ENCODE measurements around the gene FIBIN. TPM values are rescaled to one million over a fixed set of nuclear protein-coding genes. Genes with fewer than 3 reads are reported as not detected.

The FIBIN gene
- 2.6 and 4.9 TPM in 2 replicates for total RNA-seq (2014; rRNA removed; shearing (Covaris generic))

GRCh38 chr11:26993965-26994457 lies at the start of gene FIBIN:
TSS of gene FIBIN (plus strand) at chr11:26994112. CDS start at chr11:26994527, 415 bp downstream.
- DNase-seq (ENCODE audit: low read depth in 1 of 2, low spot score in 2 of 2): peak in 1 of 2 experiments; percentile 46
- peak within 1 kb of the TSS; percentile 33 for H3K4me3 ChIP-seq

GRCh38 chr11:26944866-26945664 lies 48.8 kb upstream of the FIBIN start:
- Histone ChIP-seq H3K4me1 (replicated peaks) (peaks cover 37% of the 10 kb centered on the region), H3K9me3 (replicated peaks) (no peaks in the 10 kb centered on the region), H3K4me3 (no peak overlapping the region), H3K36me3 (no peaks in the 10 kb centered on the region), H3K27ac (no peak overlapping the region), H3K27me3 (replicated peaks) (no peaks in the 10 kb centered on the region)
- peak in 1 of 2 experiments; percentile 25 for DNase-seq (ENCODE audit: low read depth in 1 of 2, low spot score in 2 of 2)

More at GRCh38 chr11:26993965-26994457, at the start of gene FIBIN:
- H3K27me3 ChIP-seq (replicated peaks): no peaks in the 10 kb centered on the region
- peaks cover 7% of the 10 kb centered on the region; the same call in 1 of the 2 replicates for H3K4me1 ChIP-seq (replicated peaks)
- no peaks in the 10 kb centered on the region for H3K9me3 ChIP-seq (replicated peaks)
- H3K27ac ChIP-seq: no peak within 1 kb of the TSS
- no peaks in the 10 kb centered on the region for H3K36me3 ChIP-seq

DNA sequence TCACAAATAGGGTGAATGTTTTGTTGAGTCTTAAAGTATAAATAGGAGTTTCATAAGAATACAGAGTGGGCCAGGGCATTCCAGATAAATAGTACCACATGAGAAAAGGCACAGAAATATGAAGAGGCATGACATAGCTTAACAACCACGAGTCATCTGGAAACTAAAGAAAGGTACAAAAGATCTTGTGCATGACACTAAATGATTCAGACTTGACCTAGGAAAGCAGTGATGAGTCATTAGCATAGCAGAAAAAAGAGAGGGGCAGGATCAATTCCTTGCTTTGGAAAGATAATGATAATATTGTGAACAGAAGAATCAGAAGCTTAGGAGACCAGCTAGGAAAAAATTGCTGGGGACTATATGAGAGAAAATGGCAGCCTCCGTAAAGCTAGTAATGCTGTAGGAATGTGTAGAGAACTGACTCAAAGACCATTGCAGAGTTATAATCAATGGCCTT lies 47.6 kb upstream of the FIBIN start:
- H3K4me3 ChIP-seq: no peak overlapping the region
- no peaks in the 10 kb centered on the region for H3K36me3 ChIP-seq
- H3K27ac ChIP-seq: peak overlapping the region; percentile 60
- peak in 1 of 2 experiments; percentile 44 for DNase-seq (ENCODE audit: low read depth in 1 of 2, low spot score in 2 of 2)
- no peaks in the 10 kb centered on the region for H3K27me3 ChIP-seq (replicated peaks)
- no peaks in the 10 kb centered on the region for H3K9me3 ChIP-seq (replicated peaks)
- H3K4me1 ChIP-seq (replicated peaks): peaks cover 37% of the 10 kb centered on the region

- no peaks in the 10 kb centered on the region for H3K36me3 ChIP-seq
- no peaks in the 10 kb centered on the region for H3K27me3 ChIP-seq (replicated peaks)
- peaks cover 37% of the 10 kb centered on the region for H3K4me1 ChIP-seq (replicated peaks)
- peak; percentile 78 to 91 for DNase-seq (ENCODE audit: low read depth in 1 of 2, low spot score in 2 of 2)
- peak overlapping the region; percentile 60 for H3K27ac ChIP-seq
- H3K4me3 ChIP-seq: no peak overlapping the region
- no peaks in the 10 kb centered on the region for H3K9me3 ChIP-seq (replicated peaks)
Observed at GRCh38 chr11:26947379-26947844, 46.5 kb upstream of the FIBIN start.

- H3K4me3 ChIP-seq: no peak overlapping the region
- no peak for DNase-seq (ENCODE audit: low read depth in 1 of 2, low spot score in 2 of 2)
- H3K4me1 ChIP-seq (replicated peaks): peaks cover 37% of the 10 kb centered on the region
- no peaks in the 10 kb centered on the region for H3K9me3 ChIP-seq (replicated peaks)
- H3K27me3 ChIP-seq (replicated peaks): no peaks in the 10 kb centered on the region
- H3K27ac ChIP-seq: peak overlapping the region; percentile 35
- H3K36me3 ChIP-seq: no peaks in the 10 kb centered on the region
Observed at GRCh38 chr11:26947904-26948639, 45.8 kb upstream of the FIBIN start.

- H3K27ac ChIP-seq: no peak overlapping the region
- DNase-seq (ENCODE audit: low read depth in 1 of 2, low spot score in 2 of 2): no peak
- H3K4me1 ChIP-seq (replicated peaks): peaks cover 37% of the 10 kb centered on the region
Observed at GRCh38 chr11:26948881-26949280, 45.0 kb upstream of the FIBIN start.

GRCh38 chr11:26949846-26950245 lies 44.1 kb upstream of the FIBIN start:
- no peak for DNase-seq (ENCODE audit: low read depth in 1 of 2, low spot score in 2 of 2)
- Histone ChIP-seq H3K4me3 (no peak overlapping the region), H3K36me3 (no peaks in the 10 kb centered on the region), H3K4me1 (replicated peaks) (peaks cover 35% of the 10 kb centered on the region), H3K9me3 (replicated peaks) (no peaks in the 10 kb centered on the region), H3K27ac (no peak overlapping the region), H3K27me3 (replicated peaks) (no peaks in the 10 kb centered on the region)

More at GRCh38 chr11:26948881-26949280, 45.0 kb upstream of the FIBIN start:
- Histone ChIP-seq H3K27me3 (replicated peaks) (no peaks in the 10 kb centered on the region), H3K36me3 (no peaks in the 10 kb centered on the region), H3K9me3 (replicated peaks) (no peaks in the 10 kb centered on the region), H3K4me3 (no peak overlapping the region)

GRCh38 chr11:26950260-26950719 lies 43.6 kb upstream of the FIBIN start:
- DNase-seq (ENCODE audit: low read depth in 1 of 2, low spot score in 2 of 2): no peak
- H3K9me3 ChIP-seq (replicated peaks): no peaks in the 10 kb centered on the region
- peaks cover 31% of the 10 kb centered on the region for H3K4me1 ChIP-seq (replicated peaks)
- H3K27ac ChIP-seq: no peak overlapping the region
- no peak overlapping the region for H3K4me3 ChIP-seq
- no peaks in the 10 kb centered on the region for H3K27me3 ChIP-seq (replicated peaks)
- no peaks in the 10 kb centered on the region for H3K36me3 ChIP-seq

- H3K4me3 ChIP-seq: no peak overlapping the region
- no peak for DNase-seq (ENCODE audit: low read depth in 1 of 2, low spot score in 2 of 2)
- no peaks in the 10 kb centered on the region for H3K27me3 ChIP-seq (replicated peaks)
- no peak overlapping the region for H3K27ac ChIP-seq
- no peaks in the 10 kb centered on the region for H3K36me3 ChIP-seq
- H3K9me3 ChIP-seq (replicated peaks): no peaks in the 10 kb centered on the region
- H3K4me1 ChIP-seq (replicated peaks): peaks cover 14% of the 10 kb centered on the region
Observed at GRCh38 chr11:26951809-26952515, 42.0 kb upstream of the FIBIN start.

GRCh38 chr11:26953770-26954392 lies 40.0 kb upstream of the FIBIN start:
- no peak overlapping the region for H3K4me3 ChIP-seq
- no peak for DNase-seq (ENCODE audit: low read depth in 1 of 2, low spot score in 2 of 2)

DNA sequence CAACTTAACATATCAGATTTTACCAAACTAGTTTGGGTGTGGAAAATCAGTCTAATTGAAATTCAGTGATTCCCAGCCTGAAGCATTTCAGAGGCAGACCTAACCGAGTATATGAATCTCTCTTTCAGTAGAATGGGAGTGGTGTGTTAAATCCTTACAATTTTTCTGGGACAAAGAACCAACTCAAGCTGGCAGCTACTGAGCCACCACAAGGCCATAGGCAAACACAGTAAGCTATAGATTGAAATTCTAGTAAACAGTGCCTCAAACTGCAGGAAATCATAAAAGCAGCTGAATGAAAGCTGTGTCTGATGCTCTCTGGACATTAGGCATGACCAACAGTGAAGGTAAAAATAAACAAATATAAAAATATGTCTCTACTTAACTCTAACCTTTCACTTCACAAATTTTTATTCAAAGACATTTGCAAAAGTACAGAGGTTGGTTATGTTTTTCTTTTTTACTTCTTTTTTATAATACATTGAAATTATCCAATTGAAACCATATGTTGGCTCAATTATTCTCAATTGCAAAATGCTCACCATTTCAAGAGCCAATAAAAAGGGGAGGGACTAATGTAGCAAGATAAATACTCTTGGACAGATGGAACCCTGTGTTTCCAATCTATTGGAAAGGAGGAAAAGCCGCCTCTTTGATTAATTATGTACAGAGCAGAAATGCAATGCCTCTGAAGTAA lies 35.8 kb upstream of the FIBIN start:
- Histone ChIP-seq H3K9me3 (replicated peaks) (no peaks in the 10 kb centered on the region), H3K4me1 (replicated peaks) (peaks cover 4% of the 10 kb centered on the region; the same call in 1 of the 2 replicates), H3K4me3 (no peak overlapping the region), H3K27ac (no peak overlapping the region), H3K27me3 (replicated peaks) (no peaks in the 10 kb centered on the region), H3K36me3 (no peaks in the 10 kb centered on the region)
- DNase-seq (ENCODE audit: low read depth in 1 of 2, low spot score in 2 of 2): no peak

More at GRCh38 chr11:26953770-26954392, 40.0 kb upstream of the FIBIN start:
- Histone ChIP-seq H3K27ac (no peak overlapping the region), H3K27me3 (replicated peaks) (no peaks in the 10 kb centered on the region), H3K36me3 (no peaks in the 10 kb centered on the region), H3K4me1 (replicated peaks) (no peaks in the 10 kb centered on the region), H3K9me3 (replicated peaks) (no peaks in the 10 kb centered on the region)

DNA sequence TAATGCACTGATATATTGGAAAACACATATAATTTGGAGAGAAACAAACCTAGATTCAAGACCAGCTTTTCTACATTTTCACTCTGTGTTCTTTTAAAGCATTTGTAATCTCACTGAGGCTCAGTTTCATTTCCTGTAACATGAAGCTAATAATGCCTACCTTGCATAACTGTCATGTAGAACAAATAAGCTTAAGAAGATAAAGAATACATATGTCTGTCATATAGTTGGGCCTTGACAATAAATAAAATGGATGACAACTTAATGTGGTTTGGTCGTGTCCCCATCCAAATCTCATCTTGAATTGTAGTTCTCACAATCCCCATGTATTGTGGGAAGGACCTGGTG lies 35.2 kb upstream of the FIBIN start:
- Histone ChIP-seq H3K4me1 (replicated peaks) (peaks cover 4% of the 10 kb centered on the region; the same call in 1 of the 2 replicates), H3K36me3 (no peaks in the 10 kb centered on the region), H3K27me3 (replicated peaks) (no peaks in the 10 kb centered on the region), H3K4me3 (no peak overlapping the region), H3K27ac (no peak overlapping the region), H3K9me3 (replicated peaks) (no peaks in the 10 kb centered on the region)
- no peak for DNase-seq (ENCODE audit: low read depth in 1 of 2, low spot score in 2 of 2)
